Measurements from ENCODE around the gene STK38L.

The STK38L gene

DNA sequence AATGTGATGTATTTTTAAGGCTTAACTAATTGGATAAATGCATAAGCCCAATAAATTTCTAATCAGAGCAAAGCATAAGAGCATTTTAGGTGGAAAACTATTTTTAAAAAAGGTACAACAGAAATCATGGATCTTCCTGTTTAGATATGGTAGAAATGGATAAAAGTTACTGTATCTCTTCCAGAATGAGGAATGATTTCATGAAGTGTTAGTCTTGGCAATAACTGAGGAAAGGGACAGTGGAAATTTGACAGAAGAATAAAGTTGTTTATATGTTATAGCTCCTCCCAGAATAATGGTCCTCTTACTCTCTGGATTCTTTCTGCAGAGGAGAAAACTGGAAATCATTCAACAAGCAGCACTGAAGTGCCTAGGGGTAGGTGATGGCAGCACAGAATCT lies 56.1 kb downstream of the STK38L start:
- H3K4me3 ChIP-seq (ENCODE audit: low read depth in 1 of 2, low read length in 2 of 2): no peak overlapping the region
- TF ChIP-seq, protein P1, sequence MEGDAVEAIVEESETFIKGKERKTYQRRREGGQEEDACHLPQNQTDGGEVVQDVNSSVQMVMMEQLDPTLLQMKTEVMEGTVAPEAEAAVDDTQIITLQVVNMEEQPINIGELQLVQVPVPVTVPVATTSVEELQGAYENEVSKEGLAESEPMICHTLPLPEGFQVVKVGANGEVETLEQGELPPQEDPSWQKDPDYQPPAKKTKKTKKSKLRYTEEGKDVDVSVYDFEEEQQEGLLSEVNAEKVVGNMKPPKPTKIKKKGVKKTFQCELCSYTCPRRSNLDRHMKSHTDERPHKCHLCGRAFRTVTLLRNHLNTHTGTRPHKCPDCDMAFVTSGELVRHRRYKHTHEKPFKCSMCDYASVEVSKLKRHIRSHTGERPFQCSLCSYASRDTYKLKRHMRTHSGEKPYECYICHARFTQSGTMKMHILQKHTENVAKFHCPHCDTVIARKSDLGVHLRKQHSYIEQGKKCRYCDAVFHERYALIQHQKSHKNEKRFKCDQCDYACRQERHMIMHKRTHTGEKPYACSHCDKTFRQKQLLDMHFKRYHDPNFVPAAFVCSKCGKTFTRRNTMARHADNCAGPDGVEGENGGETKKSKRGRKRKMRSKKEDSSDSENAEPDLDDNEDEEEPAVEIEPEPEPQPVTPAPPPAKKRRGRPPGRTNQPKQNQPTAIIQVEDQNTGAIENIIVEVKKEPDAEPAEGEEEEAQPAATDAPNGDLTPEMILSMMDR (IDR thresholded peaks at IDR 0.05; ENCODE audit: borderline replicate concordance, extremely low read depth, low read length, poor library complexity, severe bottlenecking): no peak
- no peak for TF ChIP-seq EZH2 (IDR thresholded peaks at IDR 0.05; ENCODE audit: borderline replicate concordance, low read depth, low read length, severe bottlenecking)
- H3K79me2 ChIP-seq (ENCODE audit: insufficient read depth, low read length): no peaks in the 10 kb centered on the region
- H4K20me1 ChIP-seq (ENCODE audit: insufficient read depth, low read length): no peaks in the 10 kb centered on the region
- peaks cover 11% of the 10 kb centered on the region; the same call in 1 of the 2 replicates for H3K36me3 ChIP-seq (ENCODE audit: insufficient read depth, low read length)
- no peaks in the 10 kb centered on the region for H3K9me3 ChIP-seq (ENCODE audit: insufficient read depth, low read length, severe bottlenecking)
- ATAC-seq (ENCODE audit: insufficient read depth, low read depth): no peak
- no peaks in the 10 kb centered on the region for H3K27me3 ChIP-seq (ENCODE audit: insufficient read depth, low read length, poor library complexity)
- no peak for DNase-seq
- no peak overlapping the region for H3K27ac ChIP-seq (ENCODE audit: low read length)
- no peak overlapping the region for H3K4me2 ChIP-seq (ENCODE audit: insufficient read depth, low read length)
- H3K9ac ChIP-seq (ENCODE audit: low read depth, low read length): no peak overlapping the region
- H2AFZ ChIP-seq (ENCODE audit: low read depth, low read length): no peak overlapping the region
- H3K4me1 ChIP-seq (ENCODE audit: insufficient read depth, low read length): no peaks in the 10 kb centered on the region

DNA sequence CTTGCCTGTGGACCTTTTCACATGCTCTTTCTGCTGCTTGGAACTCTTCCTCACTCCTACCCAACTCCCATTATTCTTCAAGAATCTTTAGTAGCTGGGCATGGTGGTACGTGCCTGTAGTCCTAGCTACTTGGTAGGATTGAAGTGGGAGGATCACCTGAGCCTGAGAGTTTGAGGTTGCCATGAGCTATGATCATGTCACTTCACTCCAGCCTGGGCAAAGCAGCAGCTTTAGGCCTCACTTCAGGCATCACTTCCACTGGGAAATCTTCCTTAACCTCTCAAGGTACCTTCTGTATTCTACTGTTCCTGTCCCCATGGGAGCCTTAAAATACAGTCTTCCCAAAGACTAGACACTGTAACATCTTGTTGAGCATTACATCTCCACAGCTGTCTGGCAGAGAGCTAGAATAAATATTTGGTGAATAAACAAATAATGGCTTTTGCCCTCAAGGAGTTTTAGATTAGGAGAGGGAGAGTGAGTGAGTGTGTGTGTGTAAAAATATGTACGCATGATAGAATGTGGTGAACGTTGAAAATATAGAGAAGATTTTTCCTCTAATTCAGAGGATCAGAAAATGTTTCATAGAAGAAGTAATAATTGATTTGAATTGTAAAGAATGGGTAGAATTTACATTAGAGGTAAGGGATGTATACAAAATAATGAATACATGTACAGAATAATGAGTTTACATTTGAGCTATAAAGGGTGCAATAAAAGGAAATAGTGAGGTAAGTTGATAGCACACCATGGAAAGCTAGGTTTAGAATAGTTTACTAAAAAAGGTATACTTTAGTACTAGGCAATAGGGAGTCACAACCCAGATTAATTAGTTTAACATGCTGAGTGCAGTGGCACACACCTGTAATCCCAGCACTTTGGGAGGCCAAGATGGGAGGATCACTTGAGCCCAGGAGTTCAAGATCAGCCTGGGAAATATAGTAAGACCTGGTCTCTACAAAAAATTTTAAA lies 59.3 kb downstream of the STK38L start:
- H3K27ac ChIP-seq (ENCODE audit: low read length): no peak overlapping the region
- no peak overlapping the region for H3K4me3 ChIP-seq (ENCODE audit: low read depth in 1 of 2, low read length in 2 of 2)
- H3K9me3 ChIP-seq (ENCODE audit: insufficient read depth, low read length, severe bottlenecking): no peaks in the 10 kb centered on the region
- peaks cover 11% of the 10 kb centered on the region; the same call in 1 of the 2 replicates for H3K36me3 ChIP-seq (ENCODE audit: insufficient read depth, low read length)
- H2AFZ ChIP-seq (ENCODE audit: low read depth, low read length): no peak overlapping the region
- no peak for TF ChIP-seq EZH2 (IDR thresholded peaks at IDR 0.05; ENCODE audit: borderline replicate concordance, low read depth, low read length, severe bottlenecking)
- TF ChIP-seq, protein P1 (IDR thresholded peaks at IDR 0.05; ENCODE audit: borderline replicate concordance, extremely low read depth, low read length, poor library complexity, severe bottlenecking): no peak
- no peaks in the 10 kb centered on the region for H4K20me1 ChIP-seq (ENCODE audit: insufficient read depth, low read length)
- H3K9ac ChIP-seq (ENCODE audit: low read depth, low read length): no peak overlapping the region
- H3K4me1 ChIP-seq (ENCODE audit: insufficient read depth, low read length): no peaks in the 10 kb centered on the region
- no peak overlapping the region for H3K4me2 ChIP-seq (ENCODE audit: insufficient read depth, low read length)
- ATAC-seq (ENCODE audit: insufficient read depth, low read depth): no peak
- no peaks in the 10 kb centered on the region for H3K27me3 ChIP-seq (ENCODE audit: insufficient read depth, low read length, poor library complexity)
- DNase-seq: no peak
- H3K79me2 ChIP-seq (ENCODE audit: insufficient read depth, low read length): no peaks in the 10 kb centered on the region

DNA sequence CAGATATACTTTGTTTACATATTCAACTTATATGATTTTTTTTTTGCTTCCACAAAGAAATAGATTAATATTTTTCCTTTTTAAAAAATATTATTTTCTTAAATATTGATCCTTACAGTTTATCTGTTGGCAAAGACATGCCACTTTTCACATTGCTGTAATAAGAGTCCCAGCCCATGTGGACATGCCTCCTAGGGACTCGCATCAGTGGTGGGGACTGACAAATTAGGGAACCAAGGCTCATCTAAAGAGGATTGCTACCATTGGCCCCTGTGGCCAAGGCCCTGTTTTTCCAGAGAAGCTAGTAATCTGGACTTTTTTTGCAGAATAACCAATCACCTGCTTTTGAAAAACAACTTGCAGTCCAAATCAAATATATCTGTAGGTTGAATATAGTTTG lies 60.8 kb downstream of the STK38L start:
- Histone ChIP-seq H3K4me1 (ENCODE audit: insufficient read depth, low read length) (no peaks in the 10 kb centered on the region), H3K4me2 (ENCODE audit: insufficient read depth, low read length) (no peak overlapping the region), H2AFZ (ENCODE audit: low read depth, low read length) (no peak overlapping the region), H3K27ac (ENCODE audit: low read length) (no peak overlapping the region), H3K79me2 (ENCODE audit: insufficient read depth, low read length) (no peaks in the 10 kb centered on the region), H3K9me3 (ENCODE audit: insufficient read depth, low read length, severe bottlenecking) (no peaks in the 10 kb centered on the region), H4K20me1 (ENCODE audit: insufficient read depth, low read length) (no peaks in the 10 kb centered on the region), H3K27me3 (ENCODE audit: insufficient read depth, low read length, poor library complexity) (no peaks in the 10 kb centered on the region), H3K9ac (ENCODE audit: low read depth, low read length) (no peak overlapping the region), H3K36me3 (ENCODE audit: insufficient read depth, low read length) (peaks cover 14% of the 10 kb centered on the region; the same call in 1 of the 2 replicates), H3K4me3 (ENCODE audit: low read depth in 1 of 2, low read length in 2 of 2) (no peak overlapping the region)
- TF ChIP-seq, protein P1 (IDR thresholded peaks at IDR 0.05; ENCODE audit: borderline replicate concordance, extremely low read depth, low read length, poor library complexity, severe bottlenecking): no peak
- no peak for TF ChIP-seq EZH2 (IDR thresholded peaks at IDR 0.05; ENCODE audit: borderline replicate concordance, low read depth, low read length, severe bottlenecking)
- ATAC-seq (ENCODE audit: insufficient read depth, low read depth): no peak
- no peak for DNase-seq
